DLD1 (cell line): ENCODE results near the gene HEPACAM2.

ENCODE experiments used
- in situ Hi-C: cut with HindIII; loops from 2 replicates; pipeline ENCODE4 v1.10.0; 2017; ENCODE audit warnings: low sequenced_read_pairs

Gene HEPACAM2

DNA sequence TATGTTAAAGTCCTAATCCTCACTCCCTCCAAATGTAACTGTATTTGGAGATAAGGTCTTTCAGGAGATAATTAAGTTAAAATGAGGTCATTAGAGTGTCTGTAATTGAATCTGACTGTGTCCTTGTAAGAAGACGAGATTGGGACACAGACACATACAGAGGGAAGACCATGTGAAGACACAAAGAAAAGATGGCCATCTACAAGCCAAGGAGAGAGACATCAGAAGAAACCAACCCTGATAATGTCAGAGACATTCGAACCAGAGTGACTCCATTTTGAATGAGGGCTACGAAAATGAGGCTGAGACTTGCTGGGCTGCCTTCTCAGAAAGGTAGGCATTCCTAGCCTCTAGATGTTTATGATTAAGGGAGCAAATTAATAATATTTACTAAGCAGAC lies 77.5 kb downstream of the HEPACAM2 start:
- in situ Hi-C loops: no loop called here

DNA sequence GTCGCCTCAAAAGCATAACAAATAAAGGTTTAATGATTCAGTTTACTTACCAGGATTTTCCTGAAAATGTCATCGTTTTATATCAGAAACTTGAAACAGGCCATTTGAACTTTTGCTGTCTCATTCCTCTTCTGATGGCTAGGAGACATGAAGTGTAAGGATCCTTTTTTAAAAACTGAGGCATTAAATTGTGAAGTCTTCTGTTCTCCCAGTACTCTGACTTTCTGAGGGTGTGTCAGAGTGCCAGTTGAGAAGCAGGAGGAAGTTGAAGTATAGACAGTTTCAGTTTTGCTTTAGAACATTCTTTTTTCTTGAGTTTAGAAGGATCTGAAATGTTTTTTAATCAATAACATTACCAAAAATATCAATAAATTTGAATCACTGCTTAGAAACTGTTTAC lies 78.1 kb downstream of the HEPACAM2 start, which contains the start of gene SAMD9L:
TSS of gene SAMD9L (minus strand) at position 242 of the 400 bp plus-strand sequence. CDS start 12,414 bp downstream, outside the sequence.
- in situ Hi-C loops: no loop called here

DNA sequence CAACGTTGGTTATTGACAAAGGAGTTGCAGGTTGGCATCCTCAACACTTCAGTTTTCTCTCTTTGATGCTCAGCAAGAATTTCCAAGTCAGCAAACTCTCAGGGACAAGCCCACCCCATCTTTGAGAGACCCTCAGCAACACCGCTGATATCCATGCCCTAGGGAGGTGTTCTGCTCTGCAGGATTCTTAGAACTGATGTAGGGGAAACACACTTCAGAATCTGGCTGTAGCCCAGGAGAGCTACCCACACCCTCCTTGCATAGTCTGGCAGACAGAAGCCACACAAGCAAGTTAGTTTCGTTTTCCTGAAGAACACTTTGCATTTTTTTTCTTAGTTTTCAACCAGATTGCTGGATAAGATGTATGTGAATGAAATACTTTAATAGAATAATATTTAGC lies 78.9 kb downstream of the HEPACAM2 start:
- in situ Hi-C loops: no loop called here

DNA sequence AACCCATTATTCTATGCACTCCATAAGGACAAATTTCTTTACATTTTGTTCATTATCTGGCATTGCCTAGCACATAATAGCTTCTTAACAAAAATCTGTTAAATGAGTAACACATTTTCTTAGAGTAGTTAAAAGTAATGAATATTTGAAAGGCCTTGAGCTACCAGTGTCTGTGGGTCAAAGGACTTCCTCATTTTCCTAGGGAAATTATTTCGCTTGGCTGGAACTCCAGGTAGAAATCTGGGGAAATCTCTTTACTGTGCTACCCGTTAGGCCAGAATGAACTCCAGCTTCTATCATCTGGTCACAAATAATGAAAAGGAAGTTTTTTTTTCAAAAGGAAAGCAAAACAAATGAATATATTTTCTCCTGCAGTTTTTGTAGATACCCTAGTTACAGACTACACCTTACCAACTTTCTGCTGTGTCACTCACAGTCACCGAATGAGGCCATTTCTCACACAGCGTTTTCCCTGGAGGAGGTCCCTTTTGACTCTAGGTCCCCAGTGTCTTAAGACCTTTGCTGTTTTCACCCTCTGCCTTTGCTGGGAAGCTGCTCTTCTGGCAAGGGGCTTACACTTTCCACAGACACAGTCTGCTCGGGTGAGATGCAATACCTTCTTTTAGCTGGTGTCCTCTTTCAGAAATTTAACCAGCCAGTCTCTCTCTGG lies 79.7 kb downstream of the HEPACAM2 start:
- in situ Hi-C loops: no loop called here

DNA sequence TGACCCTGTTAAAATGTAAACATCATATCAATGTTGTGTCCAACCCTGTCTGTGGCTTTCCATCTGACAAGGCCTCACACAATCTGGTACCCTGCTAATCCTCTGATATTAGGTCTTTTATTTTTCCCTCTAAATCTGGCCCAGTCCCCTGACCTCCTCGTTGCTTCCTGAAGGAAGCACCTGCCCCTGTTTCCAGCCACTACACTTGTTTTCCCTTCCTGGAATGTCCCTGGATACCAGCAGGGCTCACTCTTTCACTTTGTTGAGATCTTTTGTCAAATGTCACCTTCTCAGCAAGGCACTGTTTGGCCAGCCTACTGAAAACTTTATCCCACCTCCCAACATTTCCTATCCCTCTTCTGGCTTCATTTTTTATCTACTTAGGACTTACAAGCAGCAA lies 80.2 kb downstream of the HEPACAM2 start:
- in situ Hi-C loops: no loop called here

DNA sequence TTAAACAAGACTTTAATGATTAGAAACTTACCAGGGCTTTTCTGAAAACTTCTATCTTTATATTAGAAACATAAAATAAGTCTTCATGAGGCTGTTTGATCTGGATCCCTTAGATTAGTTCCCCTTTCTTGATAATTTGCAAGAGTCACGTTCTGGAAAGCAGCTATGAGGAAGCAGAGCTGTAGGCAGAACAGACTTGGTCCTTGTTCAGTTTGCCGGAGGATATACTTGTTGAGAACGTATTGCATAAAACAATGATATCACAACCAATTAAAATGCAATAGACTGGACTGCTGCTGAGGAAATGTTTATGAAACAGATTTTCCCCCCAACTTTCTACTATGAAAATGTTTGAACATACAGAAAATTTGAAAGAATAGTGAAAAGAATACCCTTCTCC lies 80.9 kb downstream of the HEPACAM2 start:
- in situ Hi-C loops: no loop called here

DNA sequence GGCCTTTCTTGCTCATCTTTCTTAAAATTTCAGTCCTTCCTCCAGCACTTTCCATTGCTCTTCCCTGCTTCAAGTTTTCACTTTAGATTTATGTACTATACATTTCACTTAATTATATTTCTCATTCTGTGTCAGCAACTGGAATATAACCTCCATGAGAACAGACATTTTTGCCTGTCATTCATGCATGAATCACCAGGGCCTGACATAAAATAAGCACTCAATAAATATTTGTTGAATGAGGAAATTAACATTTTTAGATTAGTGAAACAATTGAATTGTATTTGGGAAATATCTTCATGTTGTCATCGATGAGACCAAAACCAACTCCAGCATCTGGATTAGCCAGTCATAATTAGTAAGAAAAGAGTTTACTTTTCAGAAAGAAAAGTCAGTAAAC lies 84.1 kb downstream of the HEPACAM2 start:
- in situ Hi-C loops: no loop called here

DNA sequence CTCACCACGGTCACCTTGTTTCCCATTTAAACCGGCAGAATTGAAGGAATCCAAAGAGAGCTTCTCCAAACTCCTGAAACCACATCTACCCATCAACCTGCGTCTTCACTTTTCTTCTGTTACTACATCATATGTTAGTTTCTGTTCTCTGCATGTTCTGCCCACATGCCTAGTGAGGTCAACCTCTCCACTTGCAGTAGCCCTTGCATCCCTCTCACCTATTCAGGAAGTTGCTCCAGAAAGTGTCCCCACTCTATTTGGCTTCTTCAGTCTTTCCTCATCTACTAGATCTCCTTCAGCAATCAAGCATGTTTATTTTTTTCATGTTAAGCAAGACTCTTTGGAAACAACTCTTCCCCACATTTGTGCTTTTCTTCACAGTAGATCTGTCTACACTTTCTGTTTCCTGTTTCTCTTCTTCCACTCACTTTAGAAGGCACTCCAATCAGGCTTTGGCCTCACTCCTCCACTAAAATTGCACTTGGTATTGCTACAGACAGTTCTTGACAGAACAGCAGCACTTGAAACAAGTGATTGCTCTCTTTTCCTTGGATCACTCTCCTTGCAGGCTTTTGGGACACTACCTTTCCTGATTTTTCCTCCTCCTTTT lies 85.6 kb downstream of the HEPACAM2 start:
- in situ Hi-C loops: no loop called here

DNA sequence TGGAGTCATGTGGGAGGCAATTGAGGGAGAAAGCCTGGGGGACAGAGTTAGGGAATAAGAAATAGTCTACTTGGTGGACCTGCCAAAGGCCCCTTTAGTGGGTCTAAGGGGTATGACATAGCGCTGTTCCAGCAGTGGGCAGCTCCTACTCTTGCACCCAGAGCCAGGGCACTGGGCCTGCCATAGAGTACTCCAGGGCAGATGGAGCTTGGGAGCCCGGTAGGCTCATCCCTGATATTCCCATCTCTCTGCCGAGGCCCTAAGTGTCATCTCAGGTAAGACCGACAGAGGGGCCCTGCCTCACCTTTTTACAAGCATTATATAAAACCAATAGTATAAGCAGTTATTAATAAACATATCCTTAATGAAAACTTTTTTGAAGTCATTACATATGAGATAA lies 87.7 kb downstream of the HEPACAM2 start:
- in situ Hi-C loops: no loop called here
